ENCODE results near the gene TAF4B.

TAF4B gene

GRCh38 chr18:26403491-26403890 lies 177.2 kb downstream of the TAF4B start:
- no peak for TF ChIP-seq TEAD4 (IDR thresholded peaks at IDR 0.05)
- TF ChIP-seq ZBTB7A (IDR thresholded peaks at IDR 0.05; ENCODE audit: low read depth), result no peak
- no peak for TF ChIP-seq NFIC (IDR thresholded peaks at IDR 0.05)
- no peak for TF ChIP-seq YY1 (IDR thresholded peaks at IDR 0.05; ENCODE audit: low read depth)
- no peak for TF ChIP-seq RAD21 (IDR thresholded peaks at IDR 0.05; ENCODE audit: low read depth)
- no peak for TF ChIP-seq TAF1 (IDR thresholded peaks at IDR 0.05; ENCODE audit: low read depth)
- no peak for TF ChIP-seq CEBPB (IDR thresholded peaks at IDR 0.05)

DNA sequence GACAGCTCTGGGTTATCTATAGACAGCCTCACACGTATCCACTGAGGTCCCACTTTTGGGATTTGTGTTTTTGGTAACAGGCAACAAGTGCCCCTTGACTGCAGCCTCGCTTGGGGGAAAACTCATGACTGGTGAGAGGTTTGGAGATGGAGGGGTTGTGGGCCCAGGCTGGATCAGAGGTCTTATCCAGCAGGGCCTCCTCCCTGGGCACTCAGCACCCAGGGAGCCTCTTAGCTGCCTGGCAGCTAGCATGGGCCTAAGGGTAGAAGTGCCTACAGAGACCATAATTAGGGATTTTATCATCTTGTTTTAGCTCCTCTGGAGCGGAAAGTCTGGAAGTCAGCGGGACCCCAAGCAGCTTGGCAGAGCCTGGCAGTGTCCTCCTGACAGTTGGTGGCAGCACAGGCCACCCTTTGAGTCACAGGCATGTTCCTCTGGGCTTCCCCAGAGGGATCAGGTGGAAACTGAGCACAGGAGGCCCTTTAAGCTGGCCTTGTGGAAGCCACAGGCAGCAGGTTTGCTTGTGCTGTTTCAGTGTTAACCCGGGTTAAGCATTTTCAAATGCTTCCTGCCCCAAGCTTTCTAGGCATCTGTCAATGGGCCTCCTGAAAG lies 179.1 kb downstream of the TAF4B start:
- TF ChIP-seq NFIC (IDR thresholded peaks at IDR 0.05) (no peak), RAD21 (IDR thresholded peaks at IDR 0.05; ENCODE audit: low read depth) (peak; percentile 96)

- TF ChIP-seq, protein P1, sequence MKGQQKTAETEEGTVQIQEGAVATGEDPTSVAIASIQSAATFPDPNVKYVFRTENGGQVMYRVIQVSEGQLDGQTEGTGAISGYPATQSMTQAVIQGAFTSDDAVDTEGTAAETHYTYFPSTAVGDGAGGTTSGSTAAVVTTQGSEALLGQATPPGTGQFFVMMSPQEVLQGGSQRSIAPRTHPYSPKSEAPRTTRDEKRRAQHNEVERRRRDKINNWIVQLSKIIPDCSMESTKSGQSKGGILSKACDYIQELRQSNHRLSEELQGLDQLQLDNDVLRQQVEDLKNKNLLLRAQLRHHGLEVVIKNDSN (IDR thresholded peaks at IDR 0.05), result no peak
- no peak for TF ChIP-seq RAD21 (IDR thresholded peaks at IDR 0.05; ENCODE audit: low read depth)
- TF ChIP-seq, protein P2, sequence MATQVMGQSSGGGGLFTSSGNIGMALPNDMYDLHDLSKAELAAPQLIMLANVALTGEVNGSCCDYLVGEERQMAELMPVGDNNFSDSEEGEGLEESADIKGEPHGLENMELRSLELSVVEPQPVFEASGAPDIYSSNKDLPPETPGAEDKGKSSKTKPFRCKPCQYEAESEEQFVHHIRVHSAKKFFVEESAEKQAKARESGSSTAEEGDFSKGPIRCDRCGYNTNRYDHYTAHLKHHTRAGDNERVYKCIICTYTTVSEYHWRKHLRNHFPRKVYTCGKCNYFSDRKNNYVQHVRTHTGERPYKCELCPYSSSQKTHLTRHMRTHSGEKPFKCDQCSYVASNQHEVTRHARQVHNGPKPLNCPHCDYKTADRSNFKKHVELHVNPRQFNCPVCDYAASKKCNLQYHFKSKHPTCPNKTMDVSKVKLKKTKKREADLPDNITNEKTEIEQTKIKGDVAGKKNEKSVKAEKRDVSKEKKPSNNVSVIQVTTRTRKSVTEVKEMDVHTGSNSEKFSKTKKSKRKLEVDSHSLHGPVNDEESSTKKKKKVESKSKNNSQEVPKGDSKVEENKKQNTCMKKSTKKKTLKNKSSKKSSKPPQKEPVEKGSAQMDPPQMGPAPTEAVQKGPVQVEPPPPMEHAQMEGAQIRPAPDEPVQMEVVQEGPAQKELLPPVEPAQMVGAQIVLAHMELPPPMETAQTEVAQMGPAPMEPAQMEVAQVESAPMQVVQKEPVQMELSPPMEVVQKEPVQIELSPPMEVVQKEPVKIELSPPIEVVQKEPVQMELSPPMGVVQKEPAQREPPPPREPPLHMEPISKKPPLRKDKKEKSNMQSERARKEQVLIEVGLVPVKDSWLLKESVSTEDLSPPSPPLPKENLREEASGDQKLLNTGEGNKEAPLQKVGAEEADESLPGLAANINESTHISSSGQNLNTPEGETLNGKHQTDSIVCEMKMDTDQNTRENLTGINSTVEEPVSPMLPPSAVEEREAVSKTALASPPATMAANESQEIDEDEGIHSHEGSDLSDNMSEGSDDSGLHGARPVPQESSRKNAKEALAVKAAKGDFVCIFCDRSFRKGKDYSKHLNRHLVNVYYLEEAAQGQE (IDR thresholded peaks at IDR 0.05; ENCODE audit: low read depth), result no peak
- TF ChIP-seq CEBPB (IDR thresholded peaks at IDR 0.05), result no peak
- TF ChIP-seq YY1 (IDR thresholded peaks at IDR 0.05; ENCODE audit: low read depth), result no peak
- TF ChIP-seq TCF12 (IDR thresholded peaks at IDR 0.05; ENCODE audit: low read depth), result no peak
- TF ChIP-seq ZBTB7A (IDR thresholded peaks at IDR 0.05; ENCODE audit: low read depth), result no peak
- TF ChIP-seq EP300 (IDR thresholded peaks at IDR 0.05; ENCODE audit: borderline replicate concordance), result no peak
- no peak for TF ChIP-seq TEAD4 (IDR thresholded peaks at IDR 0.05)
- TF ChIP-seq CREB1 (IDR thresholded peaks at IDR 0.05; ENCODE audit: low read depth), result no peak
- no peak for TF ChIP-seq FOXM1 (IDR thresholded peaks at IDR 0.05; ENCODE audit: borderline replicate concordance, low read depth)
- no peak for TF ChIP-seq EGR1 (IDR thresholded peaks at IDR 0.05)
- TF ChIP-seq, protein P3, sequence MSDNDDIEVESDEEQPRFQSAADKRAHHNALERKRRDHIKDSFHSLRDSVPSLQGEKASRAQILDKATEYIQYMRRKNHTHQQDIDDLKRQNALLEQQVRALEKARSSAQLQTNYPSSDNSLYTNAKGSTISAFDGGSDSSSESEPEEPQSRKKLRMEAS (IDR thresholded peaks at IDR 0.05), result no peak
- TF ChIP-seq TAF1 (IDR thresholded peaks at IDR 0.05; ENCODE audit: low read depth), result no peak
Measured at GRCh38 chr18:26406324-26406723, 180.1 kb downstream of the TAF4B start.

- TF ChIP-seq EGR1 (IDR thresholded peaks at IDR 0.05) (no peak), RAD21 (IDR thresholded peaks at IDR 0.05; ENCODE audit: low read depth) (no peak), FOXM1 (IDR thresholded peaks at IDR 0.05; ENCODE audit: borderline replicate concordance, low read depth) (no peak), YY1 (IDR thresholded peaks at IDR 0.05; ENCODE audit: low read depth) (no peak), EP300 (IDR thresholded peaks at IDR 0.05; ENCODE audit: borderline replicate concordance) (no peak), TCF12 (IDR thresholded peaks at IDR 0.05; ENCODE audit: low read depth) (no peak)
- TF ChIP-seq, protein P1 (IDR thresholded peaks at IDR 0.05), result no peak
- TF ChIP-seq, protein P2 (IDR thresholded peaks at IDR 0.05; ENCODE audit: low read depth), result no peak
Measured at GRCh38 chr18:26406854-26407517, 180.7 kb downstream of the TAF4B start.

DNA sequence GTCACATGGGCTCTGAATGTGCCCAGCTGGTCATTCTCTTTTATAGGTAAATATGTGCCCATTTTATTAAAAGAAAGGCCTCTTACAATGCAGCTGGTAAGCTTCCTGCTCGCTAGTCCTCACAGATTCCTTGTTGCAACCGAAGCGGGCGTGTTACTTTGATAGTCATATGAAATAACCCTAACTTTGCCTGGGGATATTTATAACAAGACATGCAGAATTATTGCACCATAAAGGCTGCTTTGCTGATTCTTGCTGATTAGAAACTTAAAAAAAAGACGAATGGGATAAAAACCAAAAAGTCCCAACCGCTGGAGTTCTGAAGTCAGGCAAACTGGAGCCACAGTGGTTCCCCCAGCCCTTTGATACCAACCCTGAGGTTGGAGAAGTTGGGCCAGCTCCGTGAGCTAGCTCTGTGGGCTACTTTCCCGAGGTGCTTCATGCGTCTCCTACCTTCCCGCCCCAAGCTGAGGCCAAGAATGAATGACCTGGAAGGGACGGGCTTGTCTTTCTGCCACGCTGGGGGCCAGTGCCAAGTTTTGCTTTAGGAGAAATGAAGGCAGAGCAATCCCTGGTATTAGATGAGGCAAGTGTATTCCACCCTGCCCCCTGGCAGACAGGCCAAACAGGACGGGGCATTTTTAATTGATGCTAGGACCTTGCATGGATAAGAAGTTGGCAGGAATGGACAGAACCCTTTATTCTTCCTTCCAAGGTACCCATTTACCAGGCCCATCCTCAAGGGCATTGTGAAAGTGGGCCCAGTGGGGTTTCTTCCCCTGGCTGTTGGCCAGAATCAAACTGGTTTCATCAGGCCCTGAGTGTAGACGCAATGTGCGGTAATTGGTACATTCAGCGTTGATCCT lies 181.7 kb downstream of the TAF4B start:
- TF ChIP-seq YY1 (IDR thresholded peaks at IDR 0.05; ENCODE audit: low read depth), result no peak
- no peak for TF ChIP-seq FOXM1 (IDR thresholded peaks at IDR 0.05; ENCODE audit: borderline replicate concordance, low read depth)
- TF ChIP-seq, protein P2 (IDR thresholded peaks at IDR 0.05; ENCODE audit: low read depth), result no peak
- no peak for TF ChIP-seq ZBTB7A (IDR thresholded peaks at IDR 0.05; ENCODE audit: low read depth)
- TF ChIP-seq CREB1 (IDR thresholded peaks at IDR 0.05; ENCODE audit: low read depth), result no peak
- TF ChIP-seq EGR1 (IDR thresholded peaks at IDR 0.05), result no peak
- TF ChIP-seq, protein P1 (IDR thresholded peaks at IDR 0.05), result no peak
- no peak for TF ChIP-seq CEBPB (IDR thresholded peaks at IDR 0.05)
- TF ChIP-seq TEAD4 (IDR thresholded peaks at IDR 0.05), result no peak
- TF ChIP-seq RAD21 (IDR thresholded peaks at IDR 0.05; ENCODE audit: low read depth), result no peak
- no peak for TF ChIP-seq TCF12 (IDR thresholded peaks at IDR 0.05; ENCODE audit: low read depth)
- no peak for TF ChIP-seq TAF1 (IDR thresholded peaks at IDR 0.05; ENCODE audit: low read depth)
- no peak for TF ChIP-seq EP300 (IDR thresholded peaks at IDR 0.05; ENCODE audit: borderline replicate concordance)
